ENCODE results near the gene SDC1. TPM values are rescaled to one million over a fixed set of nuclear protein-coding genes. Genes with fewer than 3 reads are reported as not detected.
"Not testable (repeated sequence)": the region's sequence is repeated elsewhere in the genome, so short reads cannot be mapped to it uniquely, and the experiment has no call there.

The SDC1 gene
- polyA plus RNA-seq, 1 experiment, result 42.0 TPM

DNA sequence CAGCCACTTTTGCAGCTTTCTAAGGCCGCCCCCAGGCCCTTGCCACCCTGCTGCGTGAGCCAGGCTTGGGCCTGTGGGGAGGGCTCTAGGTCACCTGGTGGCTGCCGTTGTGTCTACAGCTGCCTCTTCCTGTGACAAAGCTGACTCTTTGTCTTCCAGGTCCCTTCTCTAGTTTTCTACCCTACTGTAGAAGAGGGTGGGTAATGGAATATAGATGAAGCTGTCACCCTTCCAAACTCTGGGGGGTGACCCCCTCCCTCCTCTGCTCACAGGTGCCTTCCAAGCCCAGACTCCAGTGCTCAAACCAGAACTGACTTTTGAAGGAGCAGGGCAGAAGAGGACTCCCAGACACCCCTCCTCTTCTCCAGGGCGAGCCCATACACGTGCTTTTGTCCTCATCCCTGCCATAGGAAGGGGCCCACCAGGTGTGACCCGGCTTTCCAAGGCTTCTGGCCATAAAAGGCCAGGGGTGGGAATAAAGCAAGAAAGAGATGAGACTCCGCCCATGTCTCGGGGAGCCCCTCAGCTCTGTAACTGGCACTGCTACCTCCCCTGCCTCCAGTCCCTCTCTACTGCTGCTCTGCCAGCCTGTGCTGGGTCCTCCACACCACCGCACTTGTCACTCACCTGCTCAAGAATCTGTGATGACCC, 17.9 kb upstream of the SDC1 start:
- DNase-seq (ENCODE audit: low read depth), result no peak
- Histone ChIP-seq H3K27me3 (ENCODE audit: control insufficient read depth, insufficient read depth, low read length) (no peaks in the 10 kb centered on the region), H3K4me3 (ENCODE audit: low read depth, low read length) (no peak overlapping the region), H3K36me3 (ENCODE audit: control insufficient read depth, insufficient read depth, low read length) (no peaks in the 10 kb centered on the region)
- TF ChIP-seq, protein P1, sequence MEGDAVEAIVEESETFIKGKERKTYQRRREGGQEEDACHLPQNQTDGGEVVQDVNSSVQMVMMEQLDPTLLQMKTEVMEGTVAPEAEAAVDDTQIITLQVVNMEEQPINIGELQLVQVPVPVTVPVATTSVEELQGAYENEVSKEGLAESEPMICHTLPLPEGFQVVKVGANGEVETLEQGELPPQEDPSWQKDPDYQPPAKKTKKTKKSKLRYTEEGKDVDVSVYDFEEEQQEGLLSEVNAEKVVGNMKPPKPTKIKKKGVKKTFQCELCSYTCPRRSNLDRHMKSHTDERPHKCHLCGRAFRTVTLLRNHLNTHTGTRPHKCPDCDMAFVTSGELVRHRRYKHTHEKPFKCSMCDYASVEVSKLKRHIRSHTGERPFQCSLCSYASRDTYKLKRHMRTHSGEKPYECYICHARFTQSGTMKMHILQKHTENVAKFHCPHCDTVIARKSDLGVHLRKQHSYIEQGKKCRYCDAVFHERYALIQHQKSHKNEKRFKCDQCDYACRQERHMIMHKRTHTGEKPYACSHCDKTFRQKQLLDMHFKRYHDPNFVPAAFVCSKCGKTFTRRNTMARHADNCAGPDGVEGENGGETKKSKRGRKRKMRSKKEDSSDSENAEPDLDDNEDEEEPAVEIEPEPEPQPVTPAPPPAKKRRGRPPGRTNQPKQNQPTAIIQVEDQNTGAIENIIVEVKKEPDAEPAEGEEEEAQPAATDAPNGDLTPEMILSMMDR (IDR thresholded peaks at IDR 0.05; ENCODE audit: insufficient read depth, low read depth, low read length), result no peak
- ChIA-PET POLR2A (no interaction called here), CTCF (interaction anchor here (1.5 kb wide), 1 partner anchor 10 kb away, joined by 7 read pairs; no protein-coding TSS in a partner anchor)

DNA sequence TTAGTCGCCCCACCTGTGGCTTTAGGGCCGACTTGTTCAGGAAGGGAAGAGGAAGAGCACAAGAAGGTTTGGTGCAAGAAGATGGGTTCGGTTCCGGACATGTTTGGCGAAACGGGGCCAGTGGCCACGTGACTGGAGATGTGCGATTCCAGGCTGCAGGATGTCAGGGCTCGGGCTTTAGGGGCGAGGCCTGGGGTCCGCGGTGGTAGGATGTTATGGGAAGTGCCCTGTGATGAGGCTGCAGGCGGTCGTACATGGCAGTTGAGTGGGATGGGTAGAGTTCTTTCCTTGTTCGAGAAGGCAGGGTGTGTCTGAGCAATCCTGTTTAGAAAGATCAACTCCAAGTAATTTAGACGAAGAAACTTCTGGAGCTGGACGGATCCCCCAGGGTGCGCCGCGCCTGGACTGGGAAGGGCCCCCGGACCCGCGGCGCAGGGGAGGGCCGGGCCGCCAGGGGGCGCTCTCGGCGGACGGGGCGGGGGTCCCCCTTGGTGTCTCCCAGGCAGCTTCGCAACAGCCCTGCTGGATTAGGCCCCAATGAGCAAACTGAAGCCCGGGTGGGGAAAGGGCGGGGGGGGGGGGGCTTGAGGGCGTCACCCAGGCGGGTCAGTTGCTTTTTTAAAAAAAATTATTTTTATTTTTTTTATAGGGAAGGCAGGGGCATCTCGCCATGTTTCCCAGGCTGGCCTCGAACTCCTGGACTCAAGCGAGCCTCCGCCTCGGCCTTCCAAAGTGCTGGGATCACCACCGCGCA, 17.2 kb upstream of the SDC1 start:
- DNase-seq (ENCODE audit: low read depth), result no peak
- H3K4me3 ChIP-seq (ENCODE audit: low read depth, low read length), result no peak overlapping the region
- no peaks in the 10 kb centered on the region for H3K27me3 ChIP-seq (ENCODE audit: control insufficient read depth, insufficient read depth, low read length)
- CTCF ChIA-PET, result interaction anchor here (0.6 to 1.5 kb wide), 4 partner anchors 10 to 456 kb away, joined by 3 to 7 read pairs (median 3); no protein-coding TSS in a partner anchor
- no peaks in the 10 kb centered on the region for H3K36me3 ChIP-seq (ENCODE audit: control insufficient read depth, insufficient read depth, low read length)
- POLR2A ChIA-PET, result no interaction called here
- TF ChIP-seq, protein P1 (IDR thresholded peaks at IDR 0.05; ENCODE audit: insufficient read depth, low read depth, low read length), result peak; percentile 31

DNA sequence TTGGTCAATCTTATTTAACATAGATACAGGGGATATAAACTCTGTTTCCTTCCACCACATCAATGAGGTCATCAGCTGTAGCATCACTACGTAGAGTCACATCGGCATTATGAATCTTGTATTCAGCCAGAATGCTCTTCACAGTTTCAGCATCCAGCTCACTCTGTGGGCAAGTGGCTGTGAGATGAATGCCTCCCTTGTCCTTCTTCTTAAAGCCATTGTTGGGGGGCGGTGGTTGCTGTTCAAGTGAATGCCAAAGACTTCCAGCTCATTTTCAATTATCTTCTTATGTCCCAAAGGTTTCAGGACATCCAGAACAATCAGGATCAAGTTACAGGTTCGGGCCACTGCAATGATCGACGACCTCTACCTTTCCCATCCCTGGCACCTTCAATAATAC, 15.4 kb upstream of the SDC1 start:
- CTCF ChIA-PET, result interaction anchor here (1.7 to 1.8 kb wide), 2 partner anchors 104 to 140 kb away, joined by 3 to 4 read pairs; no protein-coding TSS in a partner anchor

DNA sequence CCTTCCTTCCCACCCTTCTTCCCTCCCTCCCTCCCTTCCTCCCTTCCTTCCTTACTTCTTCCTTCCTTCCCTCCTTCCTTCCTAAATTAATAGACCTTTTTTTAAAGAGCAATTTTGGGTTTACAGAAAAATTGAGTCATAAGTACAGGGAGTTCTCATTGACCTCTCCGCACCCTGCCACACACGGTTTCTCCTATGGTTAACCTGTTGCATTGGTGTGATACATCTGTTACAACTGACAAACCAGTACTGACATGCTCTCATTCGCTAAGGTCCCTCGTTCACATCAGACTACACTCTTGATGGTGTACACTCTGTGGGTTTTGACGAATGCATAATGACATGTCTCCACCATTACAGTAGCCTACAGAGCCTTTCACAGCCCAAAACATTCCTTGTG, 11.6 kb upstream of the SDC1 start:
- Histone ChIP-seq H3K27me3 (ENCODE audit: control insufficient read depth, insufficient read depth, low read length) (0 out of 2 replicates have a peak, but pooled peaks cover 2% of the 10 kb centered on the region), H3K36me3 (ENCODE audit: control insufficient read depth, insufficient read depth, low read length) (no peaks in the 10 kb centered on the region), H3K4me3 (ENCODE audit: low read depth, low read length) (no peak overlapping the region)
- DNase-seq (ENCODE audit: low read depth), result no peak
- ChIA-PET POLR2A (no interaction called here), CTCF (interaction anchor here (0.7 to 2.8 kb wide), 2 partner anchors 10 to 11 kb away, joined by 3 to 7 read pairs; partner anchors contain the start of gene SDC1)
- TF ChIP-seq, protein P1 (IDR thresholded peaks at IDR 0.05; ENCODE audit: insufficient read depth, low read depth, low read length), result no peak

More for the DNA sequence above, 15.4 kb upstream of the SDC1 start:
- POLR2A ChIA-PET, result interaction anchor here (0.6 kb wide), 1 partner anchor 24 kb away, joined by 3 read pairs; no protein-coding TSS in a partner anchor
- not testable (repeated sequence) for H3K4me3 ChIP-seq (ENCODE audit: low read depth, low read length); H3K27me3 ChIP-seq (ENCODE audit: control insufficient read depth, insufficient read depth, low read length); DNase-seq (ENCODE audit: low read depth); H3K36me3 ChIP-seq (ENCODE audit: control insufficient read depth, insufficient read depth, low read length)

DNA sequence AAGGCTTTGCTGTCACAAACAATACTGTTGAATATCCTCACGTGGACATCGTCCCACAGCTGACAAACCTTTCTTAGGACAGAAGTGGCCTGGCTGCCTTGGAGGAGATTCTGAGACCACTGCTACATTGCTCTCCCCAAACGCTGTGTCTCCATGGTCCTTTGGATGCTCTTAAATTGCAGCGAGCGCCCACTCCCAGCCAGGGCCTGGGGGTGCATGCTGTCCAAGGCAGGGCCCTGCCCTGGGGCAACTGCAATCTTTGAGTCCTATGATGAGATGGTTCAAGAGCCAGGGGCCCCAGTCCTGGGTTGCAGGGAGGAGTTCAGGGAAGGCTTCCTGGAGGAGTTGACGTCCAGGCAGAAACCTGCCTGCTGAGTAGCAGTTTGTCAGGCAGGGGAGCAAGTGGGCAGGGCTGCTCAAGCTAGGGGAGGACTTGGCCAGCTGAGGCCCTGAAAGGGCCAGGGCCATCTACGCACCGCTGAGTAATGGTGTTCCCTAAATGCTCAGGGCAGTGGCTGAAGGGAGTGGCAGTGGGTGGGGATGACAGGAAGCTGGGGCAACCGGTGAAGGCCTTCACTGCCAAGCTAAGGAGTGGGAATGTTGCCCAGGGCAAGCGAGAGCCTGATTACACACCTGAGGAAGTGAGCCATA, 10.8 kb upstream of the SDC1 start:
- H3K36me3 ChIP-seq (ENCODE audit: control insufficient read depth, insufficient read depth, low read length), result no peaks in the 10 kb centered on the region
- CTCF ChIA-PET, result interaction anchor here (2.8 kb wide), 1 partner anchor 10 kb away, joined by 7 read pairs; the partner anchor contains the start of gene SDC1
- no peak overlapping the region for H3K4me3 ChIP-seq (ENCODE audit: low read depth, low read length)
- TF ChIP-seq, protein P1 (IDR thresholded peaks at IDR 0.05; ENCODE audit: insufficient read depth, low read depth, low read length), result no peak
- no peak for DNase-seq (ENCODE audit: low read depth)
- POLR2A ChIA-PET, result no interaction called here
- 0 out of 2 replicates have a peak, but pooled peaks cover 2% of the 10 kb centered on the region for H3K27me3 ChIP-seq (ENCODE audit: control insufficient read depth, insufficient read depth, low read length)

DNA sequence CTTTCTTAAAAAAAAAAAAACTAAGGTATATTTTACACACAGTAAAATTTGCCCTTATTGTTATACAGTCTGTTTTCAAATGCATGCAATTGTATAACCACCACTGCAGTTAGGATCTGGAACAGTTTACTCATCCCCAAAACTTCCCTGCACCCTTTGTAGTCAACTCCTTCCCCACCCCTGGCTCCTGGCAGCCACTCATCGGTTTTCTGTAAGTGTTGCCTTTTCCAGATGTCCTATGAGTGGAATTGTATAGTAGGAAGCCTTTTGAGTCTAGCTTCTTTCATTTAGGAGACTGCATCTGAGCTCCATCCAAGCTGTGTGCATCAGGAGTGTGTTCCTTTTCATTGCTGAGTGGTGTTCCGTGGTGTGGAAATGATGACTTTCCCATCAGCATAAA, 9.7 kb upstream of the SDC1 start:
- CTCF ChIA-PET; H3K27me3 ChIP-seq (ENCODE audit: control insufficient read depth, insufficient read depth, low read length); DNase-seq (ENCODE audit: low read depth); H3K4me3 ChIP-seq (ENCODE audit: low read depth, low read length); POLR2A ChIA-PET; H3K36me3 ChIP-seq (ENCODE audit: control insufficient read depth, insufficient read depth, low read length): not testable (repeated sequence)
